ENCODE results near the gene MTF1.
A peak's percentile ranks its signal among the peaks of the same experiment; 100 is the strongest.

Gene MTF1

GRCh38 chr1:37865348-37866120, 6.1 kb upstream of the MTF1 start:
- DNase-seq (ENCODE audit: low read depth in 1 of 2, low spot score in 1 of 2): no peak
- H3K27me3 ChIP-seq (ENCODE audit: insufficient read depth, poor library complexity, severe bottlenecking): no peaks in the 10 kb centered on the region
- TF ChIP-seq CTCF (IDR thresholded peaks at IDR 0.05; ENCODE audit: insufficient read depth, low read length) (no peak), REST (IDR thresholded peaks at IDR 0.05; ENCODE audit: insufficient replicate concordance, low read depth) (peak; percentile 78), POLR2AphosphoS5 (IDR thresholded peaks at IDR 0.05; ENCODE audit: low read depth) (no peak)
- H3K27ac ChIP-seq (replicated peaks): no peak overlapping the region
- no peak overlapping the region for H3K4me3 ChIP-seq (replicated peaks; ENCODE audit: insufficient read depth, low read length)

- peak in 1 of 2 experiments; percentile 43 for DNase-seq (ENCODE audit: low read depth in 1 of 2, low spot score in 1 of 2)
- Histone ChIP-seq H3K27ac (replicated peaks) (peak overlapping the region; percentile 15; the same call in 1 of the 2 replicates), H3K27me3 (ENCODE audit: insufficient read depth, poor library complexity, severe bottlenecking) (no peaks in the 10 kb centered on the region), H3K4me3 (replicated peaks; ENCODE audit: insufficient read depth, low read length) (no peak overlapping the region)
- no peak for TF ChIP-seq REST (IDR thresholded peaks at IDR 0.05; ENCODE audit: insufficient replicate concordance, low read depth)
Observed at GRCh38 chr1:37862330-37862729, 2.9 kb upstream of the MTF1 start.

DNA sequence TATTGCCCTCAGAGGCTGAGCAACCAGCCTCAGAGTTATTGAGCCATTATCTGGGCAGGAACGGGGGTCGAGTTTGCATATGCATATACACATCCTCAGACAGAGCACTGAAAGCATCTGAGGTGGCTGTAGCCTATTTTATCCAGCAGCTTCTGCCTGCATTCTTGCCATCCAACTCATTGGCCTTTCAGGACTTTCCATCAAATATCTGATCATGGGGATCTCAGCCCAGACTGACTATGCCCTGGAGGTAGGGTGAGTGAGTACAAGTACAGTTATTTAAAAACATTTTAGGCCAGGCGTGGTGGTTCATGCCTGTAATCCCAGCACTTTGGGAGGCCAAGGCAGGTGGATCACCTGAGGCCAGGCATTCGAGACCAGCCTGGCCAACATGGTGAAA, 1.8 kb upstream of the MTF1 start:
- no peak overlapping the region for H3K4me3 ChIP-seq (replicated peaks; ENCODE audit: insufficient read depth, low read length)
- H3K27ac ChIP-seq (replicated peaks): no peak overlapping the region
- H3K27me3 ChIP-seq (ENCODE audit: insufficient read depth, poor library complexity, severe bottlenecking): no peaks in the 10 kb centered on the region
- DNase-seq (ENCODE audit: low read depth in 1 of 2, low spot score in 1 of 2): no peak
- TF ChIP-seq SPI1 (IDR thresholded peaks at IDR 0.05; ENCODE audit: borderline replicate concordance, low read depth) (no peak), REST (IDR thresholded peaks at IDR 0.05; ENCODE audit: insufficient replicate concordance, low read depth) (no peak), CTCF (IDR thresholded peaks at IDR 0.05; ENCODE audit: insufficient read depth, low read length) (no peak), GABPA (IDR thresholded peaks at IDR 0.05; ENCODE audit: low read depth) (no peak), POLR2AphosphoS5 (IDR thresholded peaks at IDR 0.05; ENCODE audit: low read depth) (no peak)
